ENCODE results near the gene CHRND. TPM values are rescaled to one million over a fixed set of nuclear protein-coding genes. Genes with fewer than 3 reads are reported as not detected.

The CHRND gene
- total and polyA plus RNA-seq, 2 of the 13 experiments (the other 11 are each of a cell fraction or from before 2014, with no cell fraction given): 0.18 TPM; not detected in 1

- H4K20me1 ChIP-seq (ENCODE audit: insufficient read depth, low read length): no peaks in the 10 kb centered on the region; the same call in 1 of the 2 replicates
- in situ Hi-C loops (cut with HindIII; ENCODE audit: extremely low pct_ligation_motif_present, low pct_unique_long_range_greater_than_20kb): no loop called here
- H3K79me2 ChIP-seq (ENCODE audit: insufficient read depth, low read length): no peaks in the 10 kb centered on the region
- no peaks in the 10 kb centered on the region for H3K36me3 ChIP-seq (replicated peaks in 1 of 2; ENCODE audit: control insufficient read depth in 1 of 2, insufficient read depth in 2 of 2, low read length in 2 of 2)
- intact Hi-C loops (cut with micrococcal nuclease; ENCODE audit: unreplicated experiment): no loop called here
- CTCF ChIA-PET (ENCODE audit: low intra/inter-chr PET ratio, low total read pairs): no interaction called here
- no peaks in the 10 kb centered on the region for H3K4me1 ChIP-seq (ENCODE audit: insufficient read depth, low read length)
- H3K27me3 ChIP-seq (ENCODE audit: control insufficient read depth in 1 of 2, insufficient read depth in 2 of 2, low read length in 2 of 2): peaks cover 24 to 88% of the 10 kb centered on the region in 2 experiments; a peak in 4 of 5 replicates
- 44% methylated on average over 24 of the region's 74 CpGs for WGBS (ENCODE audit: low lambda C conversion rate)
- H3K4me2 ChIP-seq (ENCODE audit: low read depth, low read length): peak overlapping the region; percentile 58
- H2AFZ ChIP-seq (ENCODE audit: low read length): no peak overlapping the region
- TF ChIP-seq ZNF407 (CRISPR knock-in tag; IDR thresholded peaks at IDR 0.05; ENCODE audit: not compliant biosample characterization): no peak
- 0 out of 2 replicates have a peak, but pooled peaks have one; percentile 51 for TF ChIP-seq ZNF800 (CRISPR knock-in tag; IDR thresholded peaks at IDR 0.05)
- TF ChIP-seq EZH2 (conservative IDR thresholded peaks at IDR 0.05; ENCODE audit: low read depth, low read length): peak; percentile 90
- no peak for TF ChIP-seq HES4 (CRISPR knock-in tag; IDR thresholded peaks at IDR 0.05; ENCODE audit: borderline replicate concordance)
- no peak for TF ChIP-seq CSRNP1 (CRISPR knock-in tag; IDR thresholded peaks at IDR 0.05)
- no peak for TF ChIP-seq POGZ (CRISPR knock-in tag; IDR thresholded peaks at IDR 0.05)
- peak; percentile 13 for TF ChIP-seq HNRNPLL (IDR thresholded peaks at IDR 0.05; ENCODE audit: low read depth, low read length, poor library complexity, severe bottlenecking)
- peak; percentile 25; the same call in 1 of the 2 replicates for TF ChIP-seq ZNF777 (CRISPR knock-in tag; IDR thresholded peaks at IDR 0.05)
- no peak for ATAC-seq
- H3K4me3 ChIP-seq (replicated peaks in 1 of 3; ENCODE audit: insufficient read depth in 1 of 3, low read depth in 2 of 3, low read length in 3 of 3): peak overlapping the region in 2 of 3 experiments; percentile 31 to 47; a peak in 2 of 6 replicates
- FAIRE-seq: no peak
- no peak overlapping the region for H3K27ac ChIP-seq (ENCODE audit: extremely low read length, insufficient read depth, low read length)
- DNase-seq (ENCODE audit: low spot score): no peak
- no peak overlapping the region for H3K9ac ChIP-seq (ENCODE audit: insufficient read depth, low read depth, low read length)
- BruUV-seq (replicated peaks): no TSS peak
- no peaks in the 10 kb centered on the region for H3K9me3 ChIP-seq (ENCODE audit: low read length)
- POLR2A ChIA-PET: no interaction called here
Measured at GRCh38 chr2:232486558-232487384, 39.2 kb upstream of the CHRND start.
